DOHH2 (cell line): Measurements from ENCODE around the gene GLDN.

Experiments used
- H3F3A ChIP-seq: fragments of 200-600 bp; sonication (generic), shearing (Covaris generic); 2 replicates; pipeline ENCODE4 v1.6.0; 2016; ENCODE audit warnings: antibody characterized with exemption, mild to moderate bottlenecking; ENCODE audit not compliant: control insufficient read depth, insufficient read depth
- H3K27ac ChIP-seq: fragments of 200-600 bp; sonication (generic); 2 replicates; pipeline ENCODE4 v1.5.1; 2014; ENCODE audit warnings: low read depth, mild to moderate bottlenecking, low read length, moderate library complexity
- H3K27me3 ChIP-seq: fragments of 200-600 bp; sonication (generic); 2 replicates; pipeline ENCODE4 v1.6.1; 2014; ENCODE audit warnings: mild to moderate bottlenecking, low read length, mixed read lengths; ENCODE audit not compliant: control insufficient read depth
- H3K36me3 ChIP-seq: fragments of 200-600 bp; sonication (generic); 2 replicates; pipeline ENCODE4 v1.6.1; 2014; ENCODE audit warnings: mild to moderate bottlenecking, low read length, moderate library complexity, mixed read lengths; ENCODE audit not compliant: control insufficient read depth
- H3K4me1 ChIP-seq: fragments of 200-600 bp; sonication (generic); 2 replicates; pipeline ENCODE4 v1.6.1; 2014; ENCODE audit warnings: mild to moderate bottlenecking, low read length, mixed read lengths; ENCODE audit not compliant: control insufficient read depth
- H3K4me2 ChIP-seq: fragments of 200-600 bp; sonication (generic); 2 replicates; pipeline ENCODE4 v1.6.0; 2014; ENCODE audit warnings: mild to moderate bottlenecking, low read length, moderate library complexity
- H3K4me3 ChIP-seq: fragments of 200-600 bp; sonication (generic); 2 replicates; pipeline ENCODE4 v1.5.1; 2014; ENCODE audit warnings: mild to moderate bottlenecking, low read length, mixed read lengths
- H3K79me2 ChIP-seq: fragments of 200-600 bp; sonication (generic); 2 replicates; pipeline ENCODE4 v1.6.1; 2014; ENCODE audit warnings: mild to moderate bottlenecking, low read length, mixed read lengths; ENCODE audit not compliant: control insufficient read depth
- H3K9me2 ChIP-seq: fragments of 200-600 bp; sonication (generic); replicated peaks from 2 replicates; pipeline ENCODE4 v1.6.1; 2014; ENCODE audit warnings: mild to moderate bottlenecking, low read length, mixed read lengths; ENCODE audit not compliant: control insufficient read depth
- H3K9me3 ChIP-seq: fragments of 200-600 bp; sonication (generic); 2 replicates; pipeline ENCODE4 v1.6.1; 2014; ENCODE audit warnings: antibody characterized with exemption, low read length, mixed read lengths; ENCODE audit not compliant: control insufficient read depth, insufficient read depth
- H4K20me1 ChIP-seq: fragments of 200-600 bp; sonication (generic); 2 replicates; pipeline ENCODE4 v1.6.0; 2014; ENCODE audit warnings: low read depth, mild to moderate bottlenecking, antibody characterized with exemption, low read length, moderate library complexity; ENCODE audit not compliant: control insufficient read depth, insufficient read depth
- EZH2phosphoT487 ChIP-seq: fragments of 200-600 bp; sonication (generic); IDR thresholded peaks from 2 replicates; pipeline ENCODE4 v1.6.1; 2017; ENCODE audit warnings: borderline replicate concordance, mild to moderate bottlenecking, antibody characterized with exemption, low read length, moderate library complexity, mixed read lengths
- TF ChIP-seq, protein P1 (sequence below): fragments of 200-600 bp; sonication (generic); IDR thresholded peaks from one replicate; pipeline ENCODE4 v1.5.1; 2014; ENCODE audit warnings: antibody characterized with exemption, mild to moderate bottlenecking, low read depth, low read length; ENCODE audit not compliant: poor library complexity, severe bottlenecking

Gene GLDN

DNA sequence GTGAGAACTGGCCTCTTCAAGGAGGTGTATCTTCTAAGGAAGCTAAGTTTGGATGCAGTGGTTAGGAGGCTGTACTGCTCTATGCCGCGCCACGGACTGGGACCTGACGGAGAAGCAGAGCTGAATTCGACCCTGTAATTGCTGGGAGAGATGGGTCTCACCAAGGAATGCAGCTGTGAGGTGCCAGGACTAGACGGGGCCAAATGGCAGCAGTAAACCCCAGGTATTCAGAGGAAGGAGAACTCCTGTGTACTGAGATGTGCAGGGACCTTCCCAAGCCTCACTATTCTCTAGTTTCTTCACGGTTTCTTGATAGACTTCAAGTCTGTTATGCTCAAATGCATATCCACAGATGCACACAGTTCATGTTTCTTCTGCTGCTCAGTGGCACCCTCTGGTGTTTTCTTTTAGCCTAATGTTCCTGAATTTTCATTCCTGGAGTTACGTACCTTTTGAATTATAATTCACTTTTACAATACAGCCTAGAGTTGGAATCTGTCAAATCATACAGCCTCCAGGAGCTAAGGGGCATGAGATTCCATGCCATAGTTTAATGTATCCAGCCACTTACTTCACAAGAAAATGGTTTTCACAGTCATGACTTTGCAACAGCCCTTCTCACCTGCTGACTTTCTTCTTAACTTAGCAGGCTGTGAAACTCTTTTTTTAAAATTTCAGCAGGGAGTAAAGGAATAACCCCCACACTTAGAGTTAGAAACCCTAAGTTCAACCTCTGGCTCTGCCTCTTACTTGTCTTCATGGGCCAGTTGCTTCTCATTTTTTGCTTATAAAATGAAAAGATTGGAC, 61.8 kb downstream of the GLDN start:
- Histone ChIP-seq H3K9me2 (no peaks in the 10 kb centered on the region), H3K79me2 (no peaks in the 10 kb centered on the region), H3F3A (no peaks in the 10 kb centered on the region), H3K27ac (no peak overlapping the region), H3K4me2 (no peak overlapping the region), H3K36me3 (no peaks in the 10 kb centered on the region), H4K20me1 (no peaks in the 10 kb centered on the region), H3K27me3 (peaks cover 29% of the 10 kb centered on the region), H3K9me3 (no peaks in the 10 kb centered on the region), H3K4me1 (no peaks in the 10 kb centered on the region), H3K4me3 (no peak overlapping the region)
- TF ChIP-seq EZH2phosphoT487: no peak
- TF ChIP-seq, protein P1, sequence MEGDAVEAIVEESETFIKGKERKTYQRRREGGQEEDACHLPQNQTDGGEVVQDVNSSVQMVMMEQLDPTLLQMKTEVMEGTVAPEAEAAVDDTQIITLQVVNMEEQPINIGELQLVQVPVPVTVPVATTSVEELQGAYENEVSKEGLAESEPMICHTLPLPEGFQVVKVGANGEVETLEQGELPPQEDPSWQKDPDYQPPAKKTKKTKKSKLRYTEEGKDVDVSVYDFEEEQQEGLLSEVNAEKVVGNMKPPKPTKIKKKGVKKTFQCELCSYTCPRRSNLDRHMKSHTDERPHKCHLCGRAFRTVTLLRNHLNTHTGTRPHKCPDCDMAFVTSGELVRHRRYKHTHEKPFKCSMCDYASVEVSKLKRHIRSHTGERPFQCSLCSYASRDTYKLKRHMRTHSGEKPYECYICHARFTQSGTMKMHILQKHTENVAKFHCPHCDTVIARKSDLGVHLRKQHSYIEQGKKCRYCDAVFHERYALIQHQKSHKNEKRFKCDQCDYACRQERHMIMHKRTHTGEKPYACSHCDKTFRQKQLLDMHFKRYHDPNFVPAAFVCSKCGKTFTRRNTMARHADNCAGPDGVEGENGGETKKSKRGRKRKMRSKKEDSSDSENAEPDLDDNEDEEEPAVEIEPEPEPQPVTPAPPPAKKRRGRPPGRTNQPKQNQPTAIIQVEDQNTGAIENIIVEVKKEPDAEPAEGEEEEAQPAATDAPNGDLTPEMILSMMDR: peak; percentile 62

DNA sequence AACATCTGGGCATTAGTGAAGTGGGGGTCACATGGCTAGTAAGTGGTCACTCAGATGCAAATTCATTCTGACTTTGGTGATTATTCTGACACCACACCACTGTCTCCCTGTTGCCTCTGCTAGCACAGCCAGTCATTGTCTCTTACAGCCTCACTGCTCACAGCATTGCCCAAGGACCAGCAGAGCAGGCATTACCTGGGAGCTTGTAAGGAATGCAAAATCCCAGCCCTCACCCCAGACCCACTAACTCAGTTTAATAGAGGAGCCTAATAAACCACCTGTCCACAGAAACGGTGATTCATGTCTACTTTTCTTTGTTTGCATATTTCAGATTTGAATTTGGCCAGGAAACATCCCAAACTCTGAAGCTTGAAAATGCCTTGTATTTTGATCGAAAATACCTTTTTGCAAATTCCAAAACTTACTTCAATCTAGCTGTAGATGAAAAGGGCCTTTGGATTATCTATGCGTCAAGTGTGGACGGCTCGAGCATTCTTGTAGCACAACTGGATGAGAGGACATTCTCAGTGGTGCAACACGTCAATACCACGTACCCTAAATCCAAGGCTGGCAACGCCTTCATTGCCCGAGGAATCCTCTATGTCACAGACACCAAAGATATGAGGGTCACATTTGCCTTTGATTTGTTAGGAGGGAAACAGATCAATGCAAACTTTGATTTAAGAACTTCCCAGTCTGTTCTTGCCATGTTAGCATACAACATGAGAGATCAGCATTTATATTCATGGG, 62.7 kb downstream of the GLDN start:
- Histone ChIP-seq H3K27me3 (peaks cover 25% of the 10 kb centered on the region), H3K9me3 (no peaks in the 10 kb centered on the region), H3K4me3 (no peak overlapping the region), H3K27ac (no peak overlapping the region), H3K4me1 (no peaks in the 10 kb centered on the region), H3K4me2 (no peak overlapping the region), H3K79me2 (no peaks in the 10 kb centered on the region), H3K36me3 (no peaks in the 10 kb centered on the region), H3K9me2 (no peaks in the 10 kb centered on the region), H4K20me1 (no peaks in the 10 kb centered on the region), H3F3A (no peaks in the 10 kb centered on the region)
- TF ChIP-seq, protein P1: no peak

DNA sequence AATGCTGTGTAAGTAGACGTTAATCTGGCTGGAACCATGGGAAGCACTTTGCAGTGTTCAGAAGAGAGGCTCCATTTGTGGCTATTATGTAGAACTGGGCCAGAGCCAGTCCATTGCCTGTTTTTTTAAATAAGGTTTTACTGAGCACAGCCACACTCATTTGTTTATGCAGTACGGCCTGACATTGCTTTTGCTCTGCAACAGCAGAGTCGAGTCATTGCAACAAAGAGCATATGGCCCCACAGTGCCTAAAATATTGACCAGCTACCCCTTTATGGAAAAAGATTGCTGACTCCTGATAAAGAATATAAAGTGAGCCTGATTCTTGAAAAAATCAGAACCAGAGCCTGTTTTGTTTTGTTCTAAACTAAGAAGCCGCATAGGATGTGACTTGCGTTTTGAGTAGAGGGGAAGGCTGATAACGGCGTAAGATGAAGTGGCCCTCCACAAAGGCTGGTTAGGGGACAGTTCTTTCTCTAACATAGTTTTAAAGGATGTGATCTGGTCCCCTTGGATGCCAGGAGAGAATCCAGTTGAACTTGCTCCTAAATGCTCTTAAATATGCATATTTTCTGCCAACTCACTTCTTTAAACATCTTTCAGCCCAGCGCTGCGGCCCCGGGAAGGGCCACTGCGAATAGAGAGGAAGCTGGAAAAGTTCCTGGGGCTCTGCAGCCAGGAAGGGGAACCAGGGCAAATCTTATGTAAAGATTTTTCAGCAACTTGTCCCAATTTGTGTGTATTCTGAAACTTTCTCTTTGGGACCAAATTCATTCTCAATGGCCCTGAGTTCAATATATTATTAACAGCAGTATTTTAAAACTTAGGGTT, 64.5 kb downstream of the GLDN start:
- H4K20me1 ChIP-seq: no peaks in the 10 kb centered on the region
- no peak overlapping the region for H3K27ac ChIP-seq
- H3K4me2 ChIP-seq: no peak overlapping the region

More for the DNA sequence above, 64.5 kb downstream of the GLDN start:
- Histone ChIP-seq H3K4me1 (no peaks in the 10 kb centered on the region), H3K27me3 (peaks cover 17% of the 10 kb centered on the region), H3K9me3 (no peaks in the 10 kb centered on the region), H3F3A (no peaks in the 10 kb centered on the region), H3K9me2 (no peaks in the 10 kb centered on the region), H3K4me3 (no peak overlapping the region), H3K79me2 (no peaks in the 10 kb centered on the region), H3K36me3 (no peaks in the 10 kb centered on the region)
- TF ChIP-seq EZH2phosphoT487: no peak
